ENCODE results near the gene DOCK11.

GRCh38 chrX:118503260-118504041 lies 7.8 kb downstream of the DOCK11 start:
- TF ChIP-seq POLR2A (IDR thresholded peaks at IDR 0.05) (no peak), CTCF (IDR thresholded peaks at IDR 0.05) (no peak)
